Measurements from ENCODE around the gene ICA1. TPM values are rescaled to one million over a fixed set of nuclear protein-coding genes. Genes with fewer than 3 reads are reported as not detected.

The ICA1 gene
- total and polyA plus RNA-seq, 2 of the 13 experiments (the other 11 are each of a cell fraction or from before 2014, with no cell fraction given): 0.29 TPM; not detected in 1

DNA sequence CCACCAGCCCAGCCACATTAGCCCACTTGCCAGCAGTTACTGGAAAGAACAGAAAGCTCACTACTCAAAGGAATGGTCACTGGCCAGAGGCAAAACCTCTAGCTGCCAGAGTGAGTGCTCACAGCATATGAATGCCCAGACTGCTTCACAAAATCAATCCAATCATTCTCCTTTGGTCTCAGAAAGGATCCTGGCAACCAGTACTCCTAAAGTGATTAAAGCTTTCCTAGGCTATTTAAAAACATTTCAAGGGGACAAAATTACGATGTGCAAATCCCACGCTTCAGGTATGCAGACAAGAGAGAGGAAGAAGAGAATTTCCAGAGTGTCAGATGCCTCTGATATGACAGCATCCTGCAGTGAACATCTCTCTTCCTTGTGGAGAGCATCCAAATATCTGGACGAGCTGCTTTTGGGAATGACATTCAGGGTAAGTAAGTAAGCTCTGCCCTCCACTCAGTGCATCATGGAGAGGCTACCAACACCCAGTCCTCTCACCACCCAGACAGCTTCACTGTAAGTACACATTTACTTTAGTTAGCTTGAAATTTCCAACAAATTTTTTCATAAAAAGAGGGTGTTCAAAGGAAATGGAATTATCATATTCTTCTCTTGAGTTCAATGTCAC lies 25.1 kb downstream of the ICA1 start:
- DNase-seq (ENCODE audit: low spot score): no peak
- POLR2A ChIA-PET: no interaction called here
- H3K4me2 ChIP-seq (ENCODE audit: low read depth, low read length): no peak overlapping the region
- intact Hi-C loops (cut with micrococcal nuclease; ENCODE audit: unreplicated experiment) (loop anchor here (5.0 kb wide), 1 partner anchor 1150 kb away; no protein-coding TSS in a partner anchor), in situ Hi-C loops (cut with HindIII; ENCODE audit: extremely low pct_ligation_motif_present, low pct_unique_long_range_greater_than_20kb) (no loop called here)
- BruUV-seq (replicated peaks): no TSS peak
- no peak for ATAC-seq
- H3K27me3 ChIP-seq (ENCODE audit: control insufficient read depth in 1 of 2, insufficient read depth in 2 of 2, low read length in 2 of 2): no peaks in the 10 kb centered on the region
- H3K4me3 ChIP-seq (replicated peaks in 1 of 3; ENCODE audit: insufficient read depth in 1 of 3, low read depth in 2 of 3, low read length in 3 of 3): no peak overlapping the region
- FAIRE-seq: no peak
- CTCF ChIA-PET (ENCODE audit: low intra/inter-chr PET ratio, low total read pairs): no interaction called here
- no peaks in the 10 kb centered on the region for H3K79me2 ChIP-seq (ENCODE audit: insufficient read depth, low read length)
- H3K27ac ChIP-seq (ENCODE audit: extremely low read length, insufficient read depth, low read length): no peak overlapping the region
- no peak overlapping the region for H3K9ac ChIP-seq (ENCODE audit: insufficient read depth, low read depth, low read length)
- H4K20me1 ChIP-seq (ENCODE audit: insufficient read depth, low read length): no peaks in the 10 kb centered on the region
- H3K4me1 ChIP-seq (ENCODE audit: insufficient read depth, low read length): peaks cover 13% of the 10 kb centered on the region; the same call in 1 of the 2 replicates
- H3K9me3 ChIP-seq (ENCODE audit: low read length): no peaks in the 10 kb centered on the region
- 0% methylated on average over 3 of the region's 3 CpGs for WGBS (ENCODE audit: low lambda C conversion rate)
- no peak overlapping the region for H2AFZ ChIP-seq (ENCODE audit: low read length)
- no peak for TF ChIP-seq EZH2 (conservative IDR thresholded peaks at IDR 0.05; ENCODE audit: low read depth, low read length)
- TF ChIP-seq, protein P1, sequence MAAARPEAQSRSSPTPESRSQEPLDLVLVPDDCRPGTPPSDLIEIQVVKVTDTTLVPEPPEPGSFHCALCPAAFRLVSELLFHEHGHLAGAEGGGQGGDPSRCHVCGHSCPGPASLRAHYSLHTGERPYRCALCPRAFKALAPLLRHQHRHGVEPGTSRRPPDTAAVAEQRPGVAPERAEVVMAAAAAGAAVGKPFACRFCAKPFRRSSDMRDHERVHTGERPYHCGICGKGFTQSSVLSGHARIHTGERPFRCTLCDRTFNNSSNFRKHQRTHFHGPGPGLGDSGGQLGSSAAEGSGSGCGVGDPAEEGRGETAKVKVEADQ (CRISPR knock-in tag; IDR thresholded peaks at IDR 0.05; ENCODE audit: borderline replicate concordance): no peak
- TF ChIP-seq NBN (conservative IDR thresholded peaks at IDR 0.05): no peak
- no peaks in the 10 kb centered on the region for H3K36me3 ChIP-seq (replicated peaks in 1 of 2; ENCODE audit: control insufficient read depth in 1 of 2, insufficient read depth in 2 of 2, low read length in 2 of 2)

DNA sequence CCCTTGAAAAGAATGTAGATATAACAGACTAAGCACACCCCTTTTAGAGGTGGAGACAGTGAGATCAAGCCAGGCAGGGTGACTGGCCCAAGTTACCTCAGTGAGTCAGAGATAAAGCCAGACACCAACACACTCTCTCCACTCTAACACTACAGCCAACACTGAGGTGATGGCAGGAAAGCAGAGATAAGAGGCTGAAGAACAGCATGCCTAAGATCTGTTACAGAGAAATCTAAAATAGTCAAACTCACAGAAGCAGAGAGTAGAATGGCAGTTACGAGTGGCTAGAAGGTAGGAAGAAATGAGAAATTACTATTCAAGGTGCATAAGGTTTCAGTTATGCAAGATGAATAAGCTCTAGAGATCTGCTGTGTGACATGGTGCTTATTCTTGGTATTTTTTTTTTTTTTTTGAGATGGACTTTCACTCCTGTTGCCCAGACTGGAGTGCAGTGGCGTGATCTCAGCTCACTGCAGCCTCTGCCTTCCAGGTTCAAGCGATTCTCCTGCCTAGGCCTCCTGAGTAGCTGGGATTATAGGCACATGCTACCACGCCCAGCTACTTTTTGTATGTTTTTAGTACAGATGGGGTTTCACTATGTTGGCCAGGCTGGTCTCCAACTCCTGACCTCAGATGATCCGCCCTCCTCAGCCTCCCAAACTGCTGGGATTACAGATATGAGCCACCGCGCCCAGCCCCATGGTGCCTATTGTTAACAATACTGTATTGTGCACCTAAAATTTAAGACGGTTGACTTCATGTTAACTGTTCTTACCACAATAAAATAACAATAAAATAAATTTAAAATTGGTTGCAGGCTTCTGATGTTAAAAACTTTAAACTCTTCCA lies 28.7 kb downstream of the ICA1 start:
- no peaks in the 10 kb centered on the region for H3K79me2 ChIP-seq (ENCODE audit: insufficient read depth, low read length)
- ATAC-seq (no peak), FAIRE-seq (no peak), DNase-seq (ENCODE audit: low spot score) (no peak)
- POLR2A ChIA-PET: no interaction called here
- CTCF ChIA-PET (ENCODE audit: low intra/inter-chr PET ratio, low total read pairs): no interaction called here
- no peak overlapping the region for H3K27ac ChIP-seq (ENCODE audit: extremely low read length, insufficient read depth, low read length)
- H3K4me1 ChIP-seq (ENCODE audit: insufficient read depth, low read length): no peaks in the 10 kb centered on the region
- BruUV-seq (replicated peaks): no TSS peak
- no peak overlapping the region for H3K4me2 ChIP-seq (ENCODE audit: low read depth, low read length)
- H3K27me3 ChIP-seq (ENCODE audit: control insufficient read depth in 1 of 2, insufficient read depth in 2 of 2, low read length in 2 of 2): no peaks in the 10 kb centered on the region
- no peaks in the 10 kb centered on the region for H3K36me3 ChIP-seq (replicated peaks in 1 of 2; ENCODE audit: control insufficient read depth in 1 of 2, insufficient read depth in 2 of 2, low read length in 2 of 2)
- in situ Hi-C loops (cut with HindIII; ENCODE audit: extremely low pct_ligation_motif_present, low pct_unique_long_range_greater_than_20kb): no loop called here
- 56% methylated on average over 8 of the region's 8 CpGs for WGBS (ENCODE audit: low lambda C conversion rate)
- H3K9me3 ChIP-seq (ENCODE audit: low read length): no peaks in the 10 kb centered on the region
- no peak overlapping the region for H2AFZ ChIP-seq (ENCODE audit: low read length)
- intact Hi-C loops (cut with micrococcal nuclease; ENCODE audit: unreplicated experiment): no loop called here
- H4K20me1 ChIP-seq (ENCODE audit: insufficient read depth, low read length): no peaks in the 10 kb centered on the region
- no peak overlapping the region for H3K9ac ChIP-seq (ENCODE audit: insufficient read depth, low read depth, low read length)
- H3K4me3 ChIP-seq (replicated peaks in 1 of 3; ENCODE audit: insufficient read depth in 1 of 3, low read depth in 2 of 3, low read length in 3 of 3): no peak overlapping the region
- TF ChIP-seq, protein P2, sequence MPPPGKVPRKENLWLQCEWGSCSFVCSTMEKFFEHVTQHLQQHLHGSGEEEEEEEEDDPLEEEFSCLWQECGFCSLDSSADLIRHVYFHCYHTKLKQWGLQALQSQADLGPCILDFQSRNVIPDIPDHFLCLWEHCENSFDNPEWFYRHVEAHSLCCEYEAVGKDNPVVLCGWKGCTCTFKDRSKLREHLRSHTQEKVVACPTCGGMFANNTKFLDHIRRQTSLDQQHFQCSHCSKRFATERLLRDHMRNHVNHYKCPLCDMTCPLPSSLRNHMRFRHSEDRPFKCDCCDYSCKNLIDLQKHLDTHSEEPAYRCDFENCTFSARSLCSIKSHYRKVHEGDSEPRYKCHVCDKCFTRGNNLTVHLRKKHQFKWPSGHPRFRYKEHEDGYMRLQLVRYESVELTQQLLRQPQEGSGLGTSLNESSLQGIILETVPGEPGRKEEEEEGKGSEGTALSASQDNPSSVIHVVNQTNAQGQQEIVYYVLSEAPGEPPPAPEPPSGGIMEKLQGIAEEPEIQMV (CRISPR knock-in tag; IDR thresholded peaks at IDR 0.05; ENCODE audit: low read depth): no peak
- TF ChIP-seq, protein P3, sequence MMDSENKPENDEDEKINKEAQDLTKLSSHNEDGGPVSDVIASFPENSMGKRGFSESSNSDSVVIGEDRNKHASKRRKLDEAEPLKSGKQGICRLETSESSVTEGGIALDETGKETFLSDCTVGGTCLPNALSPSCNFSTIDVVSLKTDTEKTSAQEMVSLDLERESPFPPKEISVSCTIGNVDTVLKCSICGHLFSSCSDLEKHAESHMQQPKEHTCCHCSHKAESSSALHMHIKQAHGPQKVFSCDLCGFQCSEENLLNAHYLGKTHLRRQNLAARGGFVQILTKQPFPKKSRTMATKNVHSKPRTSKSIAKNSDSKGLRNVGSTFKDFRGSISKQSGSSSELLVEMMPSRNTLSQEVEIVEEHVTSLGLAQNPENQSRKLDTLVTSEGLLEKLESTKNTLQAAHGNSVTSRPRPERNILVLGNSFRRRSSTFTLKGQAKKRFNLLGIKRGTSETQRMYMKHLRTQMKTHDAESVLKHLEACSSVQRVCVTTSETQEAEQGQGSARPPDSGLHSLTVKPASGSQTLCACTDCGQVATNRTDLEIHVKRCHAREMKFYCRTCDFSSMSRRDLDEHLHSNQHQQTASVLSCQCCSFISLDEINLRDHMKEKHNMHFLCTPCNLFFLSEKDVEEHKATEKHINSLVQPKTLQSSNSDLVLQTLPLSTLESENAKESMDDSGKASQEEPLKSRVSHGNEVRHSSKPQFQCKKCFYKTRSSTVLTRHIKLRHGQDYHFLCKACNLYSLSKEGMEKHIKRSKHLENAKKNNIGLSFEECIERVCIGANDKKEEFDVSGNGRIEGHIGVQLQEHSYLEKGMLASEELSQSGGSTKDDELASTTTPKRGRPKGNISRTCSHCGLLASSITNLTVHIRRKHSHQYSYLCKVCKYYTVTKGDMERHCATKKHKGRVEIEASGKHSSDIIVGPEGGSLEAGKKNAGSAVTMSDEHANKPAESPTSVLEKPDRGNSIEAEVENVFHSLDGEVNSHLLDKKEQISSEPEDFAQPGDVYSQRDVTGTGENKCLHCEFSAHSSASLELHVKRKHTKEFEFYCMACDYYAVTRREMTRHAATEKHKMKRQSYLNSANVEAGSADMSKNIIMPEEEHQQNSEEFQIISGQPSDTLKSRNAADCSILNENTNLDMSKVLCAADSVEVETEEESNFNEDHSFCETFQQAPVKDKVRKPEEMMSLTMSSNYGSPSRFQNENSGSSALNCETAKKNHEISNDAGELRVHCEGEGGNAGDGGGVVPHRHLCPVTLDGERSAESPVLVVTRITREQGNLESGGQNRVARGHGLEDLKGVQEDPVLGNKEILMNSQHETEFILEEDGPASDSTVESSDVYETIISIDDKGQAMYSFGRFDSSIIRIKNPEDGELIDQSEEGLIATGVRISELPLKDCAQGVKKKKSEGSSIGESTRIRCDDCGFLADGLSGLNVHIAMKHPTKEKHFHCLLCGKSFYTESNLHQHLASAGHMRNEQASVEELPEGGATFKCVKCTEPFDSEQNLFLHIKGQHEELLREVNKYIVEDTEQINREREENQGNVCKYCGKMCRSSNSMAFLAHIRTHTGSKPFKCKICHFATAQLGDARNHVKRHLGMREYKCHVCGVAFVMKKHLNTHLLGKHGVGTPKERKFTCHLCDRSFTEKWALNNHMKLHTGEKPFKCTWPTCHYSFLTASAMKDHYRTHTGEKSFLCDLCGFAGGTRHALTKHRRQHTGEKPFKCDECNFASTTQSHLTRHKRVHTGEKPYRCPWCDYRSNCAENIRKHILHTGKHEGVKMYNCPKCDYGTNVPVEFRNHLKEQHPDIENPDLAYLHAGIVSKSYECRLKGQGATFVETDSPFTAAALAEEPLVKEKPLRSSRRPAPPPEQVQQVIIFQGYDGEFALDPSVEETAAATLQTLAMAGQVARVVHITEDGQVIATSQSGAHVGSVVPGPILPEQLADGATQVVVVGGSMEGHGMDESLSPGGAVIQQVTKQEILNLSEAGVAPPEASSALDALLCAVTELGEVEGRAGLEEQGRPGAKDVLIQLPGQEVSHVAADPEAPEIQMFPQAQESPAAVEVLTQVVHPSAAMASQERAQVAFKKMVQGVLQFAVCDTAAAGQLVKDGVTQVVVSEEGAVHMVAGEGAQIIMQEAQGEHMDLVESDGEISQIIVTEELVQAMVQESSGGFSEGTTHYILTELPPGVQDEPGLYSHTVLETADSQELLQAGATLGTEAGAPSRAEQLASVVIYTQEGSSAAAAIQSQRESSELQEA (CRISPR knock-in tag; IDR thresholded peaks at IDR 0.05; ENCODE audit: not compliant biosample characterization): no peak
